ENCODE measurements around the gene PPP2R3C. TPM values are rescaled to one million over a fixed set of nuclear protein-coding genes. Genes with fewer than 3 reads are reported as not detected.
A peak's percentile ranks its signal among the peaks of the same experiment; 100 is the strongest.
"Not testable (repeated sequence)": the region's sequence is repeated elsewhere in the genome, so short reads cannot be mapped to it uniquely, and the experiment has no call there.

PPP2R3C gene
- total RNA-seq, 1 experiment from 2014 or later: 86.2 TPM

DNA sequence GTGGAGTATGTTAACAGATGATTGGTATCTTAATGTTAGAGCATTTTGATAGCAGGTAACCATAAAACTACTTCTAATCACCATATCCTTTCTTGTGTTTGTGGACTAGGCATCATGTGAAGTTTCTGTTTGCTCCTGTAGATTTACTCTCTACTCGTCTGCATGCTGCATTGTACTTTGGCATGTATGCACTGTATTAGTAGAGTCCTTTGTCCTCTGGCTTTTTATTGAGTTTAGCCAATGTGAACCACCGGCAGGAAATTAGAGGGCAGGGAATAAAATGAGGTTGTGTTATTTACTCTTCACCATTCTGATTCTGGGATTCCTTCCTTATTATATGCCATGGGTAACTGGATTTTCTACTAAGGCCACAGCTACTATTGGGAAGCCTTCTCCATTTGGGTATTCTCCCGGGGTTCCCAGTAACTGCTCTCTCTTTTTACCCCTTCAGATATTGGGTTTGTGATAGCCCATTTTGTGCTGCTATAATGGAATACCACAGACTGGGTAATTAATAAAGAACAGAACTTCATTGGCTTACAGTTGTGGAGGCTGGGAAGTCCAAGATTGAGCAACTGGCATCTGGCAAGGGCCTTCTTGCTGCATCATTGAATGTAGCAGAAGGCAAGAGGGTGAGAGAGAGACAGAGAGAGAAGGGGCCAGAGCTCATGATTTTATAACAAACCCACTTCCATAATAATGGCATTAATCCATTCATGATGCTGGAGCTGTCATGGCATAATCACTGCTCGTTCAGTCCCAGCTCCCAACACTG lies 53.4 kb downstream of the PPP2R3C start:
- peaks cover 3% of the 10 kb centered on the region; the same call in 1 of the 2 replicates for H3K4me1 ChIP-seq (ENCODE audit: low read length)
- H3K36me3 ChIP-seq (ENCODE audit: insufficient read depth, low read length): peaks cover 11% of the 10 kb centered on the region; the same call in 1 of the 2 replicates
- no peaks in the 10 kb centered on the region for H3K27me3 ChIP-seq (ENCODE audit: low read length)
- H2AFZ ChIP-seq (ENCODE audit: low read length): no peak overlapping the region
- H3K79me2 ChIP-seq (ENCODE audit: low read length): peaks cover 12% of the 10 kb centered on the region; the same call in 1 of the 2 replicates
- no peaks in the 10 kb centered on the region for H3K9me2 ChIP-seq (replicated peaks; ENCODE audit: insufficient read depth, low read length)
- no peak overlapping the region for H3K4me2 ChIP-seq (ENCODE audit: low read depth, low read length, poor library complexity, severe bottlenecking)
- H3K9ac ChIP-seq (ENCODE audit: low read length): no peak overlapping the region
- no peak for DNase-seq
- H3K9me3 ChIP-seq (ENCODE audit: low read length): no peaks in the 10 kb centered on the region
- no peak overlapping the region for H3K4me3 ChIP-seq (ENCODE audit: low read length)
- no peak overlapping the region for H3K27ac ChIP-seq (ENCODE audit: low read length)
- H4K20me1 ChIP-seq (ENCODE audit: insufficient read depth, low read depth, low read length): no peaks in the 10 kb centered on the region

DNA sequence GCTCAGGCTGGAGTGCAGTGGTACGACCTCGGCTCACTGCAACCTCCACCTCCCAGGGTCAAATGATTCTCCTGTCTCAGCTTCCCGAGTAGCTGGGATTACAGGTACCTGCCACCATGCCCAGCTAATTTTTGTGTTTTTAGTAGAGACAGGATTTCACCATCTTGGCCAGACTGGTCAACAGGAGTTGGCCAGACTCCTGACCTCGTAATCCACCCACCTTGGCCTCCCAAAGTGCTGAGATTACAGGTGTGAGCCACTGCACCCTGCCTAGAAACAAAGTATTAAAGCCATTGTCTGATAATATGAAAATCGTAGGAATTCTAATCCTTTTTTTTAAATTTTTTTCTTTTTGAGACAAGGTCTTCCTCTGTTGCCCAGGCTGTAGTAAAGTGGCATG lies 56.1 kb downstream of the PPP2R3C start:
- H3K9ac ChIP-seq (ENCODE audit: low read length); H3K27ac ChIP-seq (ENCODE audit: low read length): not testable (repeated sequence)

DNA sequence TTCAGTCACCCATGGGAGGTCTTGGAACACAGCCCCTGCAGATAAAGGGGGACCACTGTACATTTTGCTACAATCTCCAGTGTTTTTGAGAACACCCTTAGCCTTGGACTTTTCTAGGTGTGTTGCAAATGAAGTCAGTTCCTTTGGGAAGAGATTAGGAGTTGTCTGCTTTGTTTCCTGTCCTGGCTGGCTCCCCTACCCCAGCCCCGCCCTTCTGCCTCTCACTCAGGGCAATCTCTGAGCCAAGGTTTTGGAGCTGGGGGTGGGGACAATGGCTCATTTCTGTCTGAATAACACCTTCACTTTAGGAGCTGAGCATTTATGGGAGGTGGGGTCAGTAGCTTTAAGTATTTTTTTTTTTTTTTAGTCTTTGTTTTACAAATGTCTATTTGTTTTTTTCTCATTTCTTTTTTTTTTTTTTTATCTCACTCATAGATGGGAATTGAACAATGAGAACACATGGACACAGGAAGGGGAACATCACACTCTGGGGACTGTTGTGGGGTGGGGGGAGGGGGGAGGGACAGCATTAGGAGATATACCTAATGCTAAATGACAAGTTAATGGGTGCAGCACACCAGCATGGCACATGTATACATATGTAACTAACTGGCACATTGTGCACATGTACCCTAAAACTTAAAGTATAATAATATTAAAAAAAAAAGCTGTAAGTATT lies 60.5 kb downstream of the PPP2R3C start:
- H2AFZ ChIP-seq (ENCODE audit: low read length); H3K9me3 ChIP-seq (ENCODE audit: low read length); H3K27ac ChIP-seq (ENCODE audit: low read length); H3K4me1 ChIP-seq (ENCODE audit: low read length); H3K27me3 ChIP-seq (ENCODE audit: low read length); H3K4me2 ChIP-seq (ENCODE audit: low read depth, low read length, poor library complexity, severe bottlenecking); H3K4me3 ChIP-seq (ENCODE audit: low read length); H4K20me1 ChIP-seq (ENCODE audit: insufficient read depth, low read depth, low read length); DNase-seq; H3K9me2 ChIP-seq (replicated peaks; ENCODE audit: insufficient read depth, low read length); H3K9ac ChIP-seq (ENCODE audit: low read length): not testable (repeated sequence)
- peaks cover 23% of the 10 kb centered on the region for H3K36me3 ChIP-seq (ENCODE audit: insufficient read depth, low read length)
- peaks cover 26% of the 10 kb centered on the region for H3K79me2 ChIP-seq (ENCODE audit: low read length)

More for the DNA sequence above, 56.1 kb downstream of the PPP2R3C start:
- H2AFZ ChIP-seq (ENCODE audit: low read length); H3K27me3 ChIP-seq (ENCODE audit: low read length); H3K4me1 ChIP-seq (ENCODE audit: low read length); H3K4me2 ChIP-seq (ENCODE audit: low read depth, low read length, poor library complexity, severe bottlenecking); H3K4me3 ChIP-seq (ENCODE audit: low read length); H4K20me1 ChIP-seq (ENCODE audit: insufficient read depth, low read depth, low read length); H3K9me3 ChIP-seq (ENCODE audit: low read length); DNase-seq; H3K9me2 ChIP-seq (replicated peaks; ENCODE audit: insufficient read depth, low read length): not testable (repeated sequence)
- Histone ChIP-seq H3K79me2 (ENCODE audit: low read length) (peaks cover 18% of the 10 kb centered on the region; the same call in 1 of the 2 replicates), H3K36me3 (ENCODE audit: insufficient read depth, low read length) (peaks cover 17% of the 10 kb centered on the region; the same call in 1 of the 2 replicates)

DNA sequence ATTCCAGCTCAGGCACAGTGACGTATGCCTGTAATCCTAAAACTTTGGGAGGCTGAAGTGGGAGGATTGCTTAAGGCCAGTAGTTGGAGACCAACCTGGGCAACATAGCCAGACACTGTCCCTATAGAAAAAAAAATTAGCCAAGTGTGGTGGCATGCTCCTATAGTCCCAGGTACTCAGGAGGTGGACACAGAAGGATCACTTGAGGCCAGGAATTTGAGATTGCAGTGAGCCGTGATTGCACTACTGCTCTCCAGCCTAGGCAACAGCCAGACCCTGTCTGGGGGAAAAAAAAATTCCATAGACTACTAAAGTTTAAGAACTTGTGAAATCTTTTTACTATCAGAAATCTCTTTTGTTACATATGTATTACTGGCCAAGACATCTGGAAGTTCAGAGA lies 69.2 kb downstream of the PPP2R3C start:
- no peak for DNase-seq
- peaks cover 3% of the 10 kb centered on the region; the same call in 1 of the 2 replicates for H3K36me3 ChIP-seq (ENCODE audit: insufficient read depth, low read length)
- no peak overlapping the region for H3K9ac ChIP-seq (ENCODE audit: low read length)
- H3K4me2 ChIP-seq (ENCODE audit: low read depth, low read length, poor library complexity, severe bottlenecking): no peak overlapping the region
- H3K27me3 ChIP-seq (ENCODE audit: low read length): no peaks in the 10 kb centered on the region
- no peak overlapping the region for H3K4me3 ChIP-seq (ENCODE audit: low read length)
- no peaks in the 10 kb centered on the region for H4K20me1 ChIP-seq (ENCODE audit: insufficient read depth, low read depth, low read length)
- H3K27ac ChIP-seq (ENCODE audit: low read length): no peak overlapping the region
- no peaks in the 10 kb centered on the region for H3K9me2 ChIP-seq (replicated peaks; ENCODE audit: insufficient read depth, low read length)
- no peak overlapping the region for H2AFZ ChIP-seq (ENCODE audit: low read length)
- peaks cover 50% of the 10 kb centered on the region for H3K79me2 ChIP-seq (ENCODE audit: low read length)
- H3K9me3 ChIP-seq (ENCODE audit: low read length): no peaks in the 10 kb centered on the region
- peaks cover 13% of the 10 kb centered on the region for H3K4me1 ChIP-seq (ENCODE audit: low read length)

DNA sequence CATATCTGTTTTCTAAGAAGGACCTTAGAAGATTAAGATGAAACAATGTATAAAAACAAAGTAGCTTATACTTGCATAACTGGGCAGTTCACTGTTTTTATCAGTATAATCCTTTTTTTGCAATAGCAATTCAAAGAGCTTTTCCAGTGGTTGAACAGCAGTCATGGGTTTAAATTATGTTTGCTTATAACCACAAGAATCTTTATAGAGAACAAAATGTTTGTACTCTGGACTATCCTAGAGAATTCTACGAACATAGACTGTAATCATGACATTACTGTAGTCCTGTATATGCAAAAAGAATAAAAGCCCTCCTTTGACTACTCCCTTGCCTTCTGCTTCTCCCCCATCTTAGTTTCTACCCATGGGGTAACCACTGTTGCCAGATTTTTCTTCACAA lies 70.0 kb downstream of the PPP2R3C start:
- peaks cover 20% of the 10 kb centered on the region for H3K4me1 ChIP-seq (ENCODE audit: low read length)
- peaks cover 51% of the 10 kb centered on the region for H3K79me2 ChIP-seq (ENCODE audit: low read length)
- H3K27ac ChIP-seq (ENCODE audit: low read length): no peak overlapping the region
- H2AFZ ChIP-seq (ENCODE audit: low read length): no peak overlapping the region
- H3K9me2 ChIP-seq (replicated peaks; ENCODE audit: insufficient read depth, low read length): no peaks in the 10 kb centered on the region
- H3K4me2 ChIP-seq (ENCODE audit: low read depth, low read length, poor library complexity, severe bottlenecking): no peak overlapping the region
- no peaks in the 10 kb centered on the region for H3K9me3 ChIP-seq (ENCODE audit: low read length)
- no peak overlapping the region for H3K9ac ChIP-seq (ENCODE audit: low read length)
- H4K20me1 ChIP-seq (ENCODE audit: insufficient read depth, low read depth, low read length): no peaks in the 10 kb centered on the region
- H3K36me3 ChIP-seq (ENCODE audit: insufficient read depth, low read length): peaks cover 3% of the 10 kb centered on the region; the same call in 1 of the 2 replicates
- DNase-seq: no peak
- no peak overlapping the region for H3K4me3 ChIP-seq (ENCODE audit: low read length)
- H3K27me3 ChIP-seq (ENCODE audit: low read length): no peaks in the 10 kb centered on the region

DNA sequence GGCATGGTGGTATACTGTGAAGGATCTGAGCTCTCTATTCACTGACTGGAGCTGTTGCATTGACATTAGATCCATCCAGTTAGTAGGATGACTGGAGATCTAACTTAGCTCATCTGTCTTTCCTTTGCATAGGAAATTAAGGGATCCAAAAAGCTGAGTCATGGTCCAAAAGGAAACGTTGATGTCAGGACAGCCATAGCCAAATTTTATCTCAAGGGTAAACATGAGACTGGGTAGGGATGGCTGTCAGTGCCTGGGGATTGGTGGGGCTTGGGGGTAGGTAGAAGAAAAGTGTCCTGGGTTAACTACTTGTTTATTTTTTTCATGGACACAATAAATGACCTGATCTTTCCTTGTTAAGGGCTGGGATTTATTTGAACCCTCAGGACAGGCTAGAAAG lies 71.1 kb downstream of the PPP2R3C start:
- Histone ChIP-seq H3K4me3 (ENCODE audit: low read length) (no peak overlapping the region), H3K9me2 (replicated peaks; ENCODE audit: insufficient read depth, low read length) (no peaks in the 10 kb centered on the region), H3K9ac (ENCODE audit: low read length) (no peak overlapping the region), H3K27ac (ENCODE audit: low read length) (peak overlapping the region; percentile 37; the same call in 1 of the 2 replicates), H3K27me3 (ENCODE audit: low read length) (no peaks in the 10 kb centered on the region), H3K9me3 (ENCODE audit: low read length) (no peaks in the 10 kb centered on the region), H3K4me1 (ENCODE audit: low read length) (peaks cover 20% of the 10 kb centered on the region), H3K4me2 (ENCODE audit: low read depth, low read length, poor library complexity, severe bottlenecking) (no peak overlapping the region), H3K36me3 (ENCODE audit: insufficient read depth, low read length) (peaks cover 3% of the 10 kb centered on the region; the same call in 1 of the 2 replicates), H3K79me2 (ENCODE audit: low read length) (peaks cover 47% of the 10 kb centered on the region), H2AFZ (ENCODE audit: low read length) (no peak overlapping the region), H4K20me1 (ENCODE audit: insufficient read depth, low read depth, low read length) (no peaks in the 10 kb centered on the region)
- DNase-seq: no peak

DNA sequence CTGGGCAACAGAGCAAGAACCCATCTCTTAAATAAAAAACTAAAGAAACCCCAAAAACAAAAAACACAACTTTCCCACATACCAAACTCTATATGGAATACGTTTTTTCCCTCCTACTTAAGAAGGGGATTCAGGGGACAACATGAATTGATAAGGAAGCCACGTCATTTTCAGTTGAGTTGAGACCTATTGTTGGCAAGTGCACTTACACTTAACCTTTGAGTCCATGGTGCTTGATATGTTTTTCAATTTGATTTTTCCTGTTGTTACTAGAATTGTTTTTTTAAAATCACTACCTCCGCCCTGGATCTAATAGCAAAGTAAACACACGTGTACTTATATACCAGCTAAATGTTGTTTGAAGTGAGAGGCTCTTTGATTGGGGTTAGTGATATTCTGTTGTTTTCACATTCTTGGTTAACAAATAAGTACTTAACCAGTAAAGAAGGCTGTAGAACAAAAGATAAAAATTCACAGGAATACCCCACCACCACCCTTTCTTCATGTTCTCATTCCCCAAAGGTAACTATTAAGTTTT lies 73.7 kb downstream of the PPP2R3C start:
- H3K36me3 ChIP-seq (ENCODE audit: insufficient read depth, low read length): peaks cover 3% of the 10 kb centered on the region; the same call in 1 of the 2 replicates
- peaks cover 52% of the 10 kb centered on the region for H3K79me2 ChIP-seq (ENCODE audit: low read length)
- H3K9me3 ChIP-seq (ENCODE audit: low read length): no peaks in the 10 kb centered on the region
- no peak for DNase-seq
- H4K20me1 ChIP-seq (ENCODE audit: insufficient read depth, low read depth, low read length): no peaks in the 10 kb centered on the region
- peaks cover 29% of the 10 kb centered on the region for H3K4me1 ChIP-seq (ENCODE audit: low read length)
- H3K9me2 ChIP-seq (replicated peaks; ENCODE audit: insufficient read depth, low read length): no peaks in the 10 kb centered on the region
- H3K9ac ChIP-seq (ENCODE audit: low read length): no peak overlapping the region
- no peaks in the 10 kb centered on the region for H3K27me3 ChIP-seq (ENCODE audit: low read length)
- H3K27ac ChIP-seq (ENCODE audit: low read length): no peak overlapping the region
- H2AFZ ChIP-seq (ENCODE audit: low read length): no peak overlapping the region
- H3K4me3 ChIP-seq (ENCODE audit: low read length): peak overlapping the region; percentile 79; the same call in 1 of the 2 replicates
- peak overlapping the region; percentile 97 for H3K4me2 ChIP-seq (ENCODE audit: low read depth, low read length, poor library complexity, severe bottlenecking)

Measured in Karpas-422 (cell line).